ENCODE results near the gene CMTM7. TPM values are rescaled to one million over a fixed set of nuclear protein-coding genes. Genes with fewer than 3 reads are reported as not detected.
"Not testable (repeated sequence)": the region's sequence is repeated elsewhere in the genome, so short reads cannot be mapped to it uniquely, and the experiment has no call there.

The CMTM7 gene
- total RNA-seq, 1 experiment from 2014 or later: 8.9 TPM

DNA sequence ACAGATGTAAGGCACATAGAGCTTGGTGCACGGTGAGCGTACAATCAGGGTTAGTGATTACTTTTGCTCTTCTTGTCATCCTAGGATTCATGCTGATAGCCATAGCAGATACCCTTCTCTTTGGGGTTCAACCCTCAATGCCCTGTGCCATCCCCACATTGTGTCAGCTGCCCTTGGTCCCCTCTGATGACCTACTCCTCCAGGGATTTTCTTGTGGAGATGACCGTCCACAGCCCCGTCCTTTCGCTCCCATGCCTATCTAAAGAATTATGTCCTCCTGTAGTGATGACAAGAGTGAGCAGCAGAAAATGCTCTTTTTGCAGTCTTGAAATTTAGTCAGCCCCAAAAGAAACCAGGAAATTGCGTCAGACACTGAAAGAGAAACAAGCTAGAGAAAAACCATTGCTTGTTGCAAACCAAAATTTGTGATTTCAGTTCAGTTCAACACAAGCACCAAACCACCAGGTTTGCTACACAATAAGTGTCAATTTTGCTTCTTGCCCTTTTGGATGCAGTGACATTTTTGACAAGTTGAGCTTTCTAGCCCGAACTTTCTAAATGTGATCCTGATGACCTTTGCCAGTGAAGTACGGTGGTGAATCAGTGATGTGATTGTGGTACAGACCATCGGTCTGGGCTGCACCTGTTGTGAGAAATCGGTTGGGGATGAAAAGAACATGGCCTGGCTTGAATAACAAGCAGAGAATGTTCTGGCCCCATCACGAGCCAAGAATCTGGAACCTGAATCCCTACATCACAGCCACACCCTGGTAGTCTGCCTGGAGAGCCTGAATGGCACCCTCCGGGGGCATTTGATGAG is 41.3 kb downstream of the CMTM7 start:
- Histone ChIP-seq H3K4me3 (ENCODE audit: low read length) (no peak overlapping the region), H3K4me1 (ENCODE audit: low read length) (peaks cover 6% of the 10 kb centered on the region), H3K27me3 (ENCODE audit: low read length) (no peaks in the 10 kb centered on the region), H3K79me2 (ENCODE audit: low read length) (no peaks in the 10 kb centered on the region), H2AFZ (ENCODE audit: low read length) (no peak overlapping the region), H3K9me3 (ENCODE audit: low read length) (no peaks in the 10 kb centered on the region), H3K4me2 (ENCODE audit: low read depth, low read length, poor library complexity, severe bottlenecking) (no peak overlapping the region), H4K20me1 (ENCODE audit: insufficient read depth, low read depth, low read length) (no peaks in the 10 kb centered on the region), H3K9ac (ENCODE audit: low read length) (no peak overlapping the region), H3K36me3 (ENCODE audit: insufficient read depth, low read length) (no peaks in the 10 kb centered on the region), H3K9me2 (replicated peaks; ENCODE audit: insufficient read depth, low read length) (no peaks in the 10 kb centered on the region), H3K27ac (ENCODE audit: low read length) (no peak overlapping the region)
- DNase-seq: no peak

GRCh38 chr3:32434206-32434605 is 42.6 kb downstream of the CMTM7 start:
- no peaks in the 10 kb centered on the region for H3K27me3 ChIP-seq (ENCODE audit: low read length)
- H3K9me2 ChIP-seq (replicated peaks; ENCODE audit: insufficient read depth, low read length): no peaks in the 10 kb centered on the region
- no peaks in the 10 kb centered on the region for H4K20me1 ChIP-seq (ENCODE audit: insufficient read depth, low read depth, low read length)
- H2AFZ ChIP-seq (ENCODE audit: low read length): no peak overlapping the region
- no peak overlapping the region for H3K4me3 ChIP-seq (ENCODE audit: low read length)
- no peaks in the 10 kb centered on the region for H3K9me3 ChIP-seq (ENCODE audit: low read length)
- H3K27ac ChIP-seq (ENCODE audit: low read length): no peak overlapping the region
- no peak for DNase-seq
- H3K79me2 ChIP-seq (ENCODE audit: low read length): no peaks in the 10 kb centered on the region
- H3K9ac ChIP-seq (ENCODE audit: low read length): no peak overlapping the region
- H3K36me3 ChIP-seq (ENCODE audit: insufficient read depth, low read length): no peaks in the 10 kb centered on the region
- H3K4me2 ChIP-seq (ENCODE audit: low read depth, low read length, poor library complexity, severe bottlenecking): no peak overlapping the region
- H3K4me1 ChIP-seq (ENCODE audit: low read length): peaks cover 13% of the 10 kb centered on the region

DNA sequence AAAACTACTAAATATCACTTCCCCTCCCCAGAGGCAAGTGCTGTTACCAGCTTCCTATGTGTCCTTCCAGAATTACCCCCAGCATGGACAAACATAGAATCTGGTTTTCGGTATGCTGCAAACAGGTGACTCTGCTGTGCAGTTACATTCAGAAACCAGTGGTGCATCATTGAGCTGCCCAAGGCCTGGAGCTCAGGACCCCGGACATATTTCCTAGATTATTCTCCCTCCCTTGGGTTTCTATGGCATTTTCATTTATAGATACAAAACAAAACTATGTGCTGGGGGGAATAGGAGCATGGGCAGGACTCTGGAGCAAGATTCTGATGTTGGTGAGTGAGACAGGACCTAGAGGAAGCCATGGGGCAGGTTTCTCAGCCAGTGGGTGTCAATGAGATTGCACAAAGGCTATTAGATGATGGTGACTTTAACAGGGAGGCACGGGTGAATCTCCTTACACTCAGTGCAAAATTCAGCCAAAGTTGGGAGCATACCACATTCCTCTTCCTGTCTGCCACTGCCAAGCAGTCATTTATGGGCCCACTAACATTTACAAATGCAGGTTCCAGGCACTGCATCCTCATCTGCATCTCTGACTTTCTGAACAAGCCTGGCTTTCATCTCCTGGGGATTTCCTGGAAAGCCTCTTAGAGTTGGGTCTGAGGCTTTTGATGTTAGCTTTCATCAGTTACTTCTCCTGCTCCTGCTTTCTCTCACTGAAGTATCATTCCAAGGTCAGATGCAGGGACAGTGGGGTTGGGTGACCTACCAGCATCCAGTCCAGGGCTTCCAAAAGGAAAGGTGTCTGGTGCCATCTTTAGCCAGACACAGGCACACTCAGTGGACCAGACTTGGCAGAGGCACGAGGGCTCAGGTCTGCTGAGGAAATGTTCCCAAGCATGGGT is 44.5 kb downstream of the CMTM7 start:
- no peaks in the 10 kb centered on the region for H3K27me3 ChIP-seq (ENCODE audit: low read length)
- no peaks in the 10 kb centered on the region for H3K9me3 ChIP-seq (ENCODE audit: low read length)
- no peak overlapping the region for H3K4me3 ChIP-seq (ENCODE audit: low read length)
- DNase-seq: no peak
- H4K20me1 ChIP-seq (ENCODE audit: insufficient read depth, low read depth, low read length): no peaks in the 10 kb centered on the region
- H3K4me2 ChIP-seq (ENCODE audit: low read depth, low read length, poor library complexity, severe bottlenecking): no peak overlapping the region
- no peaks in the 10 kb centered on the region for H3K36me3 ChIP-seq (ENCODE audit: insufficient read depth, low read length)
- no peaks in the 10 kb centered on the region for H3K79me2 ChIP-seq (ENCODE audit: low read length)
- H3K4me1 ChIP-seq (ENCODE audit: low read length): peaks cover 31% of the 10 kb centered on the region
- H3K9me2 ChIP-seq (replicated peaks; ENCODE audit: insufficient read depth, low read length): no peaks in the 10 kb centered on the region
- H2AFZ ChIP-seq (ENCODE audit: low read length): no peak overlapping the region
- no peak overlapping the region for H3K9ac ChIP-seq (ENCODE audit: low read length)
- H3K27ac ChIP-seq (ENCODE audit: low read length): no peak overlapping the region

GRCh38 chr3:32436816-32437189 is 45.1 kb downstream of the CMTM7 start:
- Histone ChIP-seq H4K20me1 (ENCODE audit: insufficient read depth, low read depth, low read length) (no peaks in the 10 kb centered on the region), H3K36me3 (ENCODE audit: insufficient read depth, low read length) (no peaks in the 10 kb centered on the region), H3K27ac (ENCODE audit: low read length) (no peak overlapping the region), H3K9me2 (replicated peaks; ENCODE audit: insufficient read depth, low read length) (no peaks in the 10 kb centered on the region), H3K9me3 (ENCODE audit: low read length) (no peaks in the 10 kb centered on the region), H3K4me3 (ENCODE audit: low read length) (no peak overlapping the region), H3K9ac (ENCODE audit: low read length) (no peak overlapping the region), H3K27me3 (ENCODE audit: low read length) (no peaks in the 10 kb centered on the region), H2AFZ (ENCODE audit: low read length) (no peak overlapping the region), H3K79me2 (ENCODE audit: low read length) (no peaks in the 10 kb centered on the region), H3K4me1 (ENCODE audit: low read length) (peaks cover 31% of the 10 kb centered on the region), H3K4me2 (ENCODE audit: low read depth, low read length, poor library complexity, severe bottlenecking) (no peak overlapping the region)
- no peak for DNase-seq

GRCh38 chr3:32437896-32438295 is 46.2 kb downstream of the CMTM7 start:
- no peaks in the 10 kb centered on the region for H4K20me1 ChIP-seq (ENCODE audit: insufficient read depth, low read depth, low read length)

GRCh38 chr3:32438596-32439344 is 47.1 kb downstream of the CMTM7 start:
- DNase-seq: peak; percentile 53
- Histone ChIP-seq H4K20me1 (ENCODE audit: insufficient read depth, low read depth, low read length) (no peaks in the 10 kb centered on the region), H3K4me2 (ENCODE audit: low read depth, low read length, poor library complexity, severe bottlenecking) (no peak overlapping the region), H3K27ac (ENCODE audit: low read length) (no peak overlapping the region), H3K4me1 (ENCODE audit: low read length) (peaks cover 31% of the 10 kb centered on the region), H3K36me3 (ENCODE audit: insufficient read depth, low read length) (no peaks in the 10 kb centered on the region), H3K4me3 (ENCODE audit: low read length) (no peak overlapping the region), H3K9me2 (replicated peaks; ENCODE audit: insufficient read depth, low read length) (no peaks in the 10 kb centered on the region), H3K79me2 (ENCODE audit: low read length) (no peaks in the 10 kb centered on the region), H2AFZ (ENCODE audit: low read length) (no peak overlapping the region), H3K9ac (ENCODE audit: low read length) (no peak overlapping the region), H3K27me3 (ENCODE audit: low read length) (no peaks in the 10 kb centered on the region), H3K9me3 (ENCODE audit: low read length) (no peaks in the 10 kb centered on the region)

More at GRCh38 chr3:32437896-32438295, 46.2 kb downstream of the CMTM7 start:
- Histone ChIP-seq H3K4me1 (ENCODE audit: low read length) (peaks cover 31% of the 10 kb centered on the region), H3K9ac (ENCODE audit: low read length) (no peak overlapping the region), H3K79me2 (ENCODE audit: low read length) (no peaks in the 10 kb centered on the region), H2AFZ (ENCODE audit: low read length) (no peak overlapping the region), H3K9me3 (ENCODE audit: low read length) (no peaks in the 10 kb centered on the region), H3K27ac (ENCODE audit: low read length) (no peak overlapping the region), H3K9me2 (replicated peaks; ENCODE audit: insufficient read depth, low read length) (no peaks in the 10 kb centered on the region), H3K27me3 (ENCODE audit: low read length) (no peaks in the 10 kb centered on the region), H3K4me2 (ENCODE audit: low read depth, low read length, poor library complexity, severe bottlenecking) (no peak overlapping the region), H3K4me3 (ENCODE audit: low read length) (no peak overlapping the region), H3K36me3 (ENCODE audit: insufficient read depth, low read length) (no peaks in the 10 kb centered on the region)
- no peak for DNase-seq

- not testable (repeated sequence) for H3K79me2 ChIP-seq (ENCODE audit: low read length); H3K9me2 ChIP-seq (replicated peaks; ENCODE audit: insufficient read depth, low read length); H3K27me3 ChIP-seq (ENCODE audit: low read length); H3K4me2 ChIP-seq (ENCODE audit: low read depth, low read length, poor library complexity, severe bottlenecking); H3K9me3 ChIP-seq (ENCODE audit: low read length); H3K27ac ChIP-seq (ENCODE audit: low read length); H3K4me3 ChIP-seq (ENCODE audit: low read length); H2AFZ ChIP-seq (ENCODE audit: low read length); DNase-seq; H4K20me1 ChIP-seq (ENCODE audit: insufficient read depth, low read depth, low read length); H3K9ac ChIP-seq (ENCODE audit: low read length); H3K36me3 ChIP-seq (ENCODE audit: insufficient read depth, low read length)
- H3K4me1 ChIP-seq (ENCODE audit: low read length): peaks cover 31% of the 10 kb centered on the region
These were observed 47.8 kb downstream of the CMTM7 start for GRCh38 chr3:32439421-32439820.
